Ishikawa (cell line): ENCODE results near the gene MRPL11.

ENCODE experiments used
- CREB1 ChIP-seq: IDR thresholded peaks from 2 replicates; pipeline ENCODE4 v1.6.1; 2012; ENCODE audit warnings: low read depth
- EP300 ChIP-seq: IDR thresholded peaks from 2 replicates; pipeline ENCODE4 v1.6.1; 2012; ENCODE audit warnings: borderline replicate concordance
- TAF1 ChIP-seq: IDR thresholded peaks from 2 replicates; pipeline ENCODE4 v1.6.1; 2012; ENCODE audit warnings: low read depth, mild to moderate bottlenecking

DNA sequence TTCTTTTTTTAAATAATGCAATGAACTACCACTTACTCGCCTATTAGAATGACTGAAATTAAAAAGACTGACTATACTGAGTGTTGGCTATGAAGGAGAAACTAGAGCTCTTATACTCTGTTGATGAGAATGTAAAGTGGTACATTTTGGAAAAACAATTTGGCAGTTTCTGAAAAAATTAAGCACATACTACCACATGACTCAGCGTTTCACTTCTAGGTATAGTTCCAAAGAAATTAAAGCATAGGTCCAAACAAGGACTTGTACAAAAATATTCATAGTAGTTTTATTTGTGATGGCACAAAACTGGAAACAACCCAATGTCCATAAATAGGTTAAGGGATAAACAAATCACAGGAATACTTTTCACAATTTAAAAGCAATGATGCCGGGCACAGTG is 44.7 kb downstream of the MRPL11 start:
- TF ChIP-seq TAF1 (no peak), EP300 (no peak), CREB1 (no peak)
